ENCODE data around the gene CNGA3. TPM values are rescaled to one million over a fixed set of nuclear protein-coding genes. Genes with fewer than 3 reads are reported as not detected.

The CNGA3 gene
- total and polyA plus RNA-seq, 2 of the 4 experiments (the other 2 are of a cell fraction), result under 0.01 TPM; not detected in 1

DNA sequence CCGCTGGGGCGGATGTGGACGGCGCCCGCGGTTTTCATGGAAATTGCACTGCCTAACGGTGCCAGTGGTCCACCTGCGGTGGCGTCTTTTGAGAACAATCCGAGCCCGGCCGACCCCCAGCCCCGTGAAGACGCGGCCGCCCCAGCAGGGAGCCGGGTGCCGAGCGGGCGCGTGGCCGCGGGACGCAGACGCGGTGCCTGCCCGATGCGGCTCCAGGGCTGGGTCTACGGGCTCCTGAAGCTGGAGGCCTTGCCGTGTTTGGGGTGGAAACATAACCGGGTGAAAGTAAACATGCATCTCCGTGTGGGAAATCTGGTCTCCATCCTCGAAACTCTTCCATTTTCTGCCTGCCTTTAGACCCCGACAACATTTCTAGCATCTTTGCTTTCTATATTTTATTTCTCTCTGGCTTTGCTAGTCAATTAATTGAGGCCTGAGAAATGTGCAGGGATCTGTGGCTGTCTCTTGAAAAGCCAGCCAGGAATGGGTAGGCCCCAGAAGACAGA lies 99.0 kb downstream of the CNGA3 start:
- peak overlapping the region; percentile 92 for H3K4me2 ChIP-seq (ENCODE audit: low read depth, low read length)
- intact Hi-C loops (cut with micrococcal nuclease), result loop anchor here (10.0 kb wide), 1 partner anchor 160 kb away; the partner anchor contains the start of genes COA5 and UNC50
- H2BK20ac ChIP-seq (ENCODE audit: low read depth, low read length), result no peak overlapping the region
- ChIA-PET CTCF (interaction anchor here (0.6 kb wide), 2 partner anchors 9 to 489 kb away, joined by 3 read pairs; no protein-coding TSS in a partner anchor), POLR2A (ENCODE audit: unreplicated experiment) (interaction anchor here (1.0 kb wide), 1 partner anchor 35 kb away, joined by 5 read pairs; no protein-coding TSS in a partner anchor)
- H4K91ac ChIP-seq (ENCODE audit: insufficient read depth, low read depth, low read length), result no peak overlapping the region
- WGBS, 2 experiments (ENCODE audit: extremely low coverage in 2 of 2, insufficient read length in 1 of 2), result 0% methylated on average over 1 of the region's 34 CpGs; no CpG with 5 or more reads in 1 of the 2 experiments
- H3K27ac ChIP-seq (ENCODE audit: insufficient read depth, low read length), result peak overlapping the region; percentile 30
- H3K36me3 ChIP-seq (ENCODE audit: control insufficient read depth, insufficient read depth, low read length), result no peaks in the 10 kb centered on the region
- H2BK120ac ChIP-seq (ENCODE audit: low read depth, low read length), result no peak overlapping the region
- H3K23ac ChIP-seq (ENCODE audit: low read depth, low read length), result 0 out of 2 replicates have a peak overlapping the region, but pooled peaks have one; percentile 63
- peak overlapping the region; percentile 87 for H3K4me3 ChIP-seq (ENCODE audit: insufficient read depth, low read depth, low read length)
- H3K9me1 ChIP-seq (ENCODE audit: insufficient read depth, low read length), result peaks cover 8% of the 10 kb centered on the region
- peak overlapping the region; percentile 68; the same call in 1 of the 2 replicates for H3K14ac ChIP-seq (replicated peaks; ENCODE audit: low read depth, low read length)
- in situ Hi-C loops (cut with MboI; ENCODE audit: low sequenced_read_pairs), result no loop called here
- no peak overlapping the region for H2AK5ac ChIP-seq (ENCODE audit: low read depth, low read length)
- H4K8ac ChIP-seq (ENCODE audit: low read depth in 2 of 2, low read length in 2 of 2), result peak overlapping the region in 1 of 2 experiments; percentile 48; a peak in 1 of 4 replicates
- H2AK9ac ChIP-seq (replicated peaks; ENCODE audit: low read depth, low read length, poor library complexity), result peak overlapping the region; percentile 87
- dilution Hi-C loops (cut with HindIII; ENCODE audit: low sequenced_read_pairs, unreplicated experiment), result no loop called here
- DNase-seq, result no peak
- H3K9me3 ChIP-seq (ENCODE audit: control insufficient read depth, insufficient read depth, low read length), result no peaks in the 10 kb centered on the region
- peaks cover 6% of the 10 kb centered on the region for H3K4me1 ChIP-seq (ENCODE audit: control insufficient read depth, insufficient read depth, low read length)
- no peak for TF ChIP-seq CTCF (conservative IDR thresholded peaks at IDR 0.05; ENCODE audit: low read depth, low read length)
- no peak for TF ChIP-seq POLR2A (IDR thresholded peaks at IDR 0.05; ENCODE audit: low read depth, low read length)
- peak; percentile 41; the same call in 1 of the 2 replicates for TF ChIP-seq MXI1 (IDR thresholded peaks at IDR 0.05; ENCODE audit: borderline replicate concordance, low read depth, low read length)
- peaks cover under 1% of the 10 kb centered on the region; the same call in 1 of the 2 replicates for H3K27me3 ChIP-seq (ENCODE audit: control insufficient read depth, insufficient read depth, low read length)
- H4K5ac ChIP-seq (ENCODE audit: low read depth, low read length), result no peak overlapping the region
- peak overlapping the region; percentile 19; the same call in 1 of the 2 replicates for H3K56ac ChIP-seq (ENCODE audit: extremely low read depth, insufficient read depth, low read length)
- peak overlapping the region; percentile 40 for H2BK5ac ChIP-seq (ENCODE audit: low read depth, low read length, poor library complexity, severe bottlenecking)
- peaks cover 17 to 39% of the 10 kb centered on the region in 2 experiments; a peak in 3 of 4 replicates for H3K79me1 ChIP-seq (ENCODE audit: low read depth in 1 of 2, low read length in 2 of 2)
- H2BK15ac ChIP-seq (ENCODE audit: low read depth, low read length), result no peak overlapping the region
- no TSS peak for BruUV-seq (replicated peaks)
- H3K9ac ChIP-seq (ENCODE audit: low read depth, low read length), result peak overlapping the region; percentile 67
- H3K18ac ChIP-seq (ENCODE audit: low read depth, low read length), result no peak overlapping the region
- ATAC-seq (ENCODE audit: low read depth), result peak; percentile 71
- no peak overlapping the region for H3K4ac ChIP-seq (ENCODE audit: low read depth, low read length)
- peak overlapping the region; percentile 100 for H2AFZ ChIP-seq (replicated peaks; ENCODE audit: low read length, poor library complexity)
- H4K20me1 ChIP-seq (ENCODE audit: insufficient read depth, low read length), result peaks cover 21% of the 10 kb centered on the region

Measured in IMR-90 (cell line).